Measurements from ENCODE around the gene IL11RA. TPM values are rescaled to one million over a fixed set of nuclear protein-coding genes. Genes with fewer than 3 reads are reported as not detected.

The IL11RA gene
- total and polyA plus RNA-seq, 9 of the 15 experiments (the other 6 are each of a cell fraction or from before 2014, with no cell fraction given), result 0.11 to 5.8 (median 2.8) TPM

DNA sequence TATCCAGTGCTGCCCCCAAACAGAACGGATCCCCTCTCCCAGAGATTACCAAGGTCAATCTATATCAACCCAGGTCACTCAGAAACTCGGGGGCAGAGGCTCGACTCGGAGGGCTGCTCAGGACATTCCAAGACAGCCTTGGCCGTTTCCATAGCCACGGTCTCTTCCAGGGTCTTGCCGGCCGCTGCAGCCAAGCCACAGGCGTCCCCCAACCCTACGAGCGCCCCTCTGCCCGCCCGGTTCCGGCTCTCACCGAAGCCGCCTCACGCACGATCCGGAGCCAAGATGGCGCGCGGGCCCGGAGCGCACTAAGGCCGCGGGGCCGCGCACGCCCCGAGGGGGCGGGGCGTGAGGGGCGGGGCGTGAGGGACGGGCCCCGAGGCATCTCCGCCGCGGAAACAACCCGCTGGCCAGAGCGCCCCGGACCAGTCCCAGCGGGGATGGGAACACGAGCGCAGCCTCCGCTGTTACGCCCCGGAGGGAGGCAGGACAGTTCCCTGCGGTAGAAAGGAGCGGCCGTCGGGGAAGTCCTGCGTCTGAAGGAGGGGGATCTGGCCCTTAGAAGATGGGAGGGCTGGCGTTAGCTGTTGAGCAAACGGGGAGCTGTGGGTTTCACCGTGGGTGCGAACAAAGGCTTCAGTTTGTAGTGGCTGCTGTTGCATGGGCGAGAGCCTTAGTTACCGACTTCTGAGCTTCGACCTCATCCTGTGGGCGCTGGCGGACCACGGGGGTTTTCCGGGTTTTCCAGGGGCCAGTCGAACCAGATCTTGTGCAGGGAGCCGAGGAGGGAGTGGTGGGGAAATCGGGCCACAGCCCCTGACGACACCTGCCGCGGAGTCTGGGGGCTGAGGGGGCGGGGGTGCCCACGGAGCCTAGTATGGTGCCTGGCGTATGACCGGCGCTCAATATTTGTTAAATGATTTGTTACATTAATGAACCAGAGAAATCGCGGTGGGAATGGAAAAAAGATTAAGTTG is 39.9 kb upstream of the IL11RA start, which contains the start of gene RPP25L (continued):
- TF ChIP-seq TBP (optimal IDR thresholded peaks at IDR 0.05; ENCODE audit: low read depth, low read length) (peak; percentile 76), CCNT2 (IDR thresholded peaks at IDR 0.05; ENCODE audit: borderline replicate concordance, extremely low read depth, insufficient read length, low read depth, low read length) (peak; percentile 64), TEAD1 (CRISPR knock-in tag; IDR thresholded peaks at IDR 0.05) (peak in 1 of 2 experiments; percentile 34; a peak in 1 of 4 replicates), HLTF (IDR thresholded peaks at IDR 0.05) (no peak), ARID4B (CRISPR knock-in tag; IDR thresholded peaks at IDR 0.05) (peak; percentile 60; the same call in 1 of the 2 replicates), PHF8 (IDR thresholded peaks at IDR 0.05; ENCODE audit: borderline replicate concordance, low read length) (peak; percentile 94), CXXC5 (CRISPR knock-in tag; IDR thresholded peaks at IDR 0.05) (peak; percentile 61), GABPB2 (CRISPR knock-in tag; conservative IDR thresholded peaks at IDR 0.05) (no peak), TAF9B (IDR thresholded peaks at IDR 0.05; ENCODE audit: partially characterized antibody) (peak; percentile 29), ZBTB7A (IDR thresholded peaks at IDR 0.05; ENCODE audit: borderline replicate concordance, control insufficient read depth, low read depth, low read length) (0 out of 2 replicates have a peak, but pooled peaks have one; percentile 8), GTF2E2 (tag; IDR thresholded peaks at IDR 0.05) (peak; percentile 69), POLR2AphosphoS5 (IDR thresholded peaks at IDR 0.05; ENCODE audit: control insufficient read depth, insufficient read depth, low read depth, low read length) (peak; percentile 80), NFRKB (IDR thresholded peaks at IDR 0.05; ENCODE audit: low read depth) (peak; percentile 37; the same call in 1 of the 2 replicates), RCOR1 (IDR thresholded peaks at IDR 0.05; ENCODE audit: borderline replicate concordance in 1 of 2, low read depth in 2 of 2, low read length in 2 of 2) (0 out of 4 replicates have a peak, but pooled peaks of 1 of the 2 experiments have one; percentile 12), PATZ1 (CRISPR knock-in tag; IDR thresholded peaks at IDR 0.05; ENCODE audit: borderline replicate concordance) (no peak), FOXP1 (CRISPR knock-in tag; IDR thresholded peaks at IDR 0.05) (peak; percentile 46; the same call in 1 of the 2 replicates), POLR2A (conservative IDR thresholded peaks at IDR 0.05) (peak; percentile 87)
- TF ChIP-seq, protein P1, sequence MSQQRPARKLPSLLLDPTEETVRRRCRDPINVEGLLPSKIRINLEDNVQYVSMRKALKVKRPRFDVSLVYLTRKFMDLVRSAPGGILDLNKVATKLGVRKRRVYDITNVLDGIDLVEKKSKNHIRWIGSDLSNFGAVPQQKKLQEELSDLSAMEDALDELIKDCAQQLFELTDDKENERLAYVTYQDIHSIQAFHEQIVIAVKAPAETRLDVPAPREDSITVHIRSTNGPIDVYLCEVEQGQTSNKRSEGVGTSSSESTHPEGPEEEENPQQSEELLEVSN (IDR thresholded peaks at IDR 0.05; ENCODE audit: borderline replicate concordance in 1 of 2, extremely low read depth in 1 of 2, insufficient read depth in 1 of 2, insufficient read length in 1 of 2, low read depth in 1 of 2, low read length in 1 of 2, poor library complexity in 1 of 2, severe bottlenecking in 1 of 2), result peak in 1 of 2 experiments; percentile 55
